Measurements from ENCODE around the gene IFNA6. TPM values are rescaled to one million over a fixed set of nuclear protein-coding genes. Genes with fewer than 3 reads are reported as not detected.
"Not testable (repeated sequence)": the region's sequence is repeated elsewhere in the genome, so short reads cannot be mapped to it uniquely, and the experiment has no call there.

Gene IFNA6
- total RNA-seq (2014; rRNA removed; shearing (Covaris generic)), result not detected in 2 replicates

DNA sequence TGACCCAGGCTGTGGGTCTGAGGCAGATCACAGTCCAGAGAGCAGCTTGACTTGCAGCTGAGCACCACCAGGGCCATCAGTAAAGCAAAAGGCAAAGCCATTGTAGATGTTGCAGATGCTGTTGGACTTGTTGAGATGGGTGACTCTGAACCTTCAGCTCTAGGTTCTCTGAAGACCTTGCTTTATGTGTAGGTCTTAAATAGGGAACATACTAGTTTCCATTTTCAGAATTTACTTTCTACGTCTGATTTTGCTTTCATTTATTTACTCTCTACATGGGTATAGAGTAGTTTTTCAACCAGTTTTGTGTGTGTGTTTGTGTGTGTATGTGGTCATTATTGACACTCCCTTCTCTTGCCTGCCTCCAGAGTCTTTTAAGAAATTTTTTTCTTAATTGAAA lies at the start of gene IFNA6:
TSS of gene IFNA6 (minus strand) at position 101 of the 400 bp plus-strand sequence. CDS start at position 101, 0 bp downstream.
- DNase-seq (ENCODE audit: low spot score), result no peak

- no peak for DNase-seq (ENCODE audit: low spot score)
These were observed 49.3 kb upstream of the IFNA6 start for GRCh38 chr9:21399956-21400355.

DNA sequence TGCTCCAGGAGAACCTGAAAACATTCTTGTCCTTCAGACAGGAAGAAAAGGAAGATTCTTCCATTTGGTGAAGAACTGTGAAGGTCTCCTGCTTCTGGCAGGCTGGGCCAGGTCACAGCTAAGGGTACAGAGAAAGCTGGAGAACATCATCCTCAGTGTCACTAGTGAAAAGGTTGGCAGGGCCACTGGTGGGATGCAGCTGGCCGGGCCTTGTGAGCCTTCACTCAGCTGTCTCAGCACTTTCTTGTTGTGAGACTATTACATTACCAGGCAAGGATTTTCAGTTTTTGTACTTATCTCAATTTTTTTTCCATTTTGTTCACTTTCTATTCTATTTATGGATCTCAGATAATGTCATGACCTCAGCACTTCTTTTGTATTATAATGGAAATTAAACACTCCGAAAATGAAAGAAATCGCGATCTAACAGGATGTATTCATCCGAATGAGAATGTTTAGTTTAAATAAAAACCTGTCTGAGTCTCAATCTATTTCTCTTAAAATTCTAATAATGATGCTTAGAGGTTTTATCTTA lies 48.3 kb upstream of the IFNA6 start:
- DNase-seq (ENCODE audit: low spot score), result no peak

- DNase-seq (ENCODE audit: low spot score), result peak; percentile 40
These were observed 45.4 kb upstream of the IFNA6 start for GRCh38 chr9:21395778-21396717.

- peak; percentile 81 for DNase-seq (ENCODE audit: low spot score)
These were observed 41.6 kb upstream of the IFNA6 start for GRCh38 chr9:21392270-21392669.

GRCh38 chr9:21385131-21385670 lies 34.5 kb upstream of the IFNA6 start, which contains the start of gene IFNA2:
TSS of gene IFNA2 (minus strand) at chr9:21385398. CDS start at chr9:21385329, 69 bp downstream.
- no peak for DNase-seq (ENCODE audit: low spot score)

DNA sequence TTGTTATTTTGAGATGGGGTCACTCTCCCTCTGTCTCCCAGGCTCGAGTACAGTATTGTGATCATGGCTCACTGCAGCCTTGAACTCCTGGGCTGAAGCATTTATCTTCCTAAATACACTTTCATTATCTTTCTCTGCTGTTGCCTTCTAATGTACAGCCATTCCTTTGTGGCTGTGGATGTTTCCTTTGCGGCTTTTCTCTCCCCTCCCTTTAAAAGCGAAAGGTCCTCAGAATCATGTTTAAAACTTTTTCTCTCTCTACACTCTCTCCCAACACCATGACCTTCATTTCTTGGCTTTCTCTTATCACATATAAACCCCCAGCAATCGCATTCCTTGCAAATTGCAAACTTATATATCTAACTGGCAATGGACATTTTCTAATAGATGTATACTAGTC lies 32.9 kb upstream of the IFNA6 start:
- no peak for DNase-seq (ENCODE audit: low spot score)

- DNase-seq (ENCODE audit: low spot score), result no peak
These were observed 31.0 kb upstream of the IFNA6 start for GRCh38 chr9:21381448-21382339.

GRCh38 chr9:21371467-21371866 lies 20.8 kb upstream of the IFNA6 start:
- not testable (repeated sequence) for DNase-seq (ENCODE audit: low spot score)

GRCh38 chr9:21367957-21368356 lies 17.3 kb upstream of the IFNA6 start, which contains the start of gene IFNA13:
TSS of gene IFNA13 (minus strand) at chr9:21368057. CDS start at chr9:21368010, 47 bp downstream.
- no peak for DNase-seq (ENCODE audit: low spot score)

- not testable (repeated sequence) for DNase-seq (ENCODE audit: low spot score)
These were observed 16.5 kb upstream of the IFNA6 start for GRCh38 chr9:21367169-21367568.

- DNase-seq (ENCODE audit: low spot score), result no peak
These were observed 11.6 kb upstream of the IFNA6 start for GRCh38 chr9:21362287-21362686.

- no peak for DNase-seq (ENCODE audit: low spot score)
These were observed 7.1 kb upstream of the IFNA6 start for GRCh38 chr9:21357479-21358460.

DNA sequence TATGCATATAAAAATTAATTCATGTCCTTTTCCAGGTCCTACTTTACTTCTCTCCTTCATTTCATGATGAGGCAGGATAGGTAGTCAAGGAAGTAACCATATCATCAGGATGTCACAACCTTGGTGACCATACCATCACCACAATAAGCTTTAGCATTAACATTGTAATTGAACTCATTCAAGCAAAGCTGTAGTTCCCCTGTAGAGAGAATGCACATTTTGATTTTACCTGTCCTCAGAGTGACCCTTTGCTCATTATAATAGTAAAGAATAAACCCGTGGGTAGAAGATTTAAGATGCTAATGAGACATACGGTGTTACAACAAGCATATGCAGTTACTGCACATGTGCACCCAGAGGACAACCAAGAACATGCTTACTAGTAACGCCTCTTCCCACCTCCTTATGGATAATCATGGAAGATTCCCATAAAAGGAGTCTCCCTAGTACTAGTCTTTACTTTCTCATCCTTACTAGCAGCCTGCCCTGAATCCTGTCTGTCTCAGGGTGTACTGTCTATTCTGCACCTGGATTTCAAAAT lies 2.2 kb downstream of the IFNA6 start:
- DNase-seq (ENCODE audit: low spot score), result no peak

DNA sequence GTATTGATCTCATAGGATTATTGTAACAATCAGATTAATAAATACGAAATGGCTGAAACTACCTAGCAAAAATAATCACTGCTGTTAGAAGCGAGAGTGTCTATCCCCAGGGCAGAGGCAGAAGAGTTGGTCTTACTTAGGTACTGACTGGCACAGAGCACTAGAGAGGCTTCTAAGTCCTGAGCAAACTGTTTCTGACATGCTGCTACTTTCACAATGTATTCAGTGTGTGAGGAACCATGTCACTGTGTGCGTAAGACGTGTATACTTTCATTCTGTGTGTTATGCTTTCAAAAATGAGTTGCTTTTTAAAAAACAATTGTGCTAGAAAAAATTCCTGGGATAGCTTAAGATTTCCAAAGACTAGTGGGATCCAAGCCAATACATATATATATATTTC lies 10.0 kb downstream of the IFNA6 start:
- DNase-seq (ENCODE audit: low spot score), result no peak

DNA sequence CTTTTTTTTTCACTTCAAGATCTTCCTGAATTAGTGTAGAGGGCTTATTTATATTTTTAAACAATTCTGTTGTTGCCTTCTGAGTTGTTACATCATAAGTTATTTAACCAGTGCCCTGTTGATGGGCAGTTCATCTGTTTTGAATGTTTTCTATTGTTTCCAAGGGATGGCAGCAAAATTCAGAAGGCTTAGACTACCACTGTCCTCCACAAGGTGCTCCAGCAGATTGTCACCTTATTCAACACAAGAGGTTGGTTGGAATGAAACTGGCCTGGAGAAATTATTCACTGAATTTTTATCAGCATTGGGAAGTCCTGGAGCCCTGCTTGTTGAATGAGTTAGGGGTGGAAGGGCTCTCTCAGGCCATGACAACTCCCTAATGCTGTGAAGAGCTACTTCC lies 14.2 kb downstream of the IFNA6 start:
- peak; percentile 47 for DNase-seq (ENCODE audit: low spot score)

GRCh38 chr9:21334701-21335632 lies 15.7 kb downstream of the IFNA6 start, which contains the start of gene KLHL9:
TSS of gene KLHL9 (minus strand) at chr9:21335404. CDS start at chr9:21334859, 545 bp downstream.
- DNase-seq (ENCODE audit: low spot score), result peak; percentile 94

DNA sequence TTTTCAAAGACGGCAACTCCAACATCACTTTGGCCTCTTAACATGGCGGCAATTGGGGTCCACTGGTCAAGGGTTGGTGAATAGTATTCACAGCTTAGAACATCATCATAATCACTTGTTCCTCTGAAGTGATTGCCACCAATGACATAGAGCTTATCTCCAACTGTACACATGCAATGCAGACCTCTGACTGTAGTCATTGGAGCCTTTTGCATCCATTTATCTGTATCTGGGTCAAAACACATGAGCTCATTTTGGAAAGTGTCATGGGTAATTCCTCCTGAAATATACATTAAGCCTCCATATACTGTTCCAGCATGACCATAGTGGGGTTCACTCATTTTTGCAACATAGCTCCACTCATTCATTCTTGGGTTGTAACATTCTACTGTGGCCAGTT lies 17.5 kb downstream of the IFNA6 start:
- DNase-seq (ENCODE audit: low spot score), result no peak

All from HT-29 (cell line).